Smooth muscle cell (in vitro differentiated cells): ENCODE measurements around the gene KRT77. TPM values are rescaled to one million over a fixed set of nuclear protein-coding genes. Genes with fewer than 3 reads are reported as not detected.

Source experiments
- polyA plus RNA-seq: library from polyadenylated mRNA; unstranded; fragments of >200 nt; fragmentation: Nextera tagmentation; extraction: Ambion mirVana; gene quantifications from 2 replicates; pipeline ENCODE4 v1.2.1, GENCODE V29; 2016
- total RNA-seq: library from RNA; depleted of rRNA; stranded (reverse); fragments of >200 nt; gene quantifications from 2 replicates; pipeline ENCODE4 v1.2.3, GENCODE V29; 2014

KRT77 gene
- total and polyA plus RNA-seq, 2 experiments from 2014 or later = 3.8 TPM; not detected in 1

Other genes with a start within 250 kb of the KRT77 start
- 30.2 and 32.6 TPM in 2 replicates for gene KRT6C, start 229.7 kb downstream of the KRT77 start, total RNA-seq
- 22.0 and 26.5 TPM in 2 replicates for gene KRT6C, start 229.7 kb downstream of the KRT77 start, polyA plus RNA-seq
- 985 and 1,128 TPM in 2 replicates for gene KRT6A, start 210.3 kb downstream of the KRT77 start, total RNA-seq
- 460 and 992 TPM in 2 replicates for gene KRT6A, start 210.3 kb downstream of the KRT77 start, polyA plus RNA-seq
- 152 and 209 TPM in 2 replicates for gene KRT5, start 183.1 kb downstream of the KRT77 start, total RNA-seq
- gene KRT5, start 183.1 kb downstream of the KRT77 start, polyA plus RNA-seq = 67.2 and 198 TPM in 2 replicates
- gene KRT71, start 150.4 kb downstream of the KRT77 start, total RNA-seq = not detected in 2 replicates
- gene KRT71, start 150.4 kb downstream of the KRT77 start, polyA plus RNA-seq = not detected in 2 replicates
- gene KRT74, start 129.7 kb downstream of the KRT77 start, total RNA-seq = 0.22 TPM in 1 of 2 replicates, not detected in the other
- not detected in 2 replicates for gene KRT74, start 129.7 kb downstream of the KRT77 start, polyA plus RNA-seq
- not detected in 2 replicates for gene KRT72, start 102.1 kb downstream of the KRT77 start, total RNA-seq
- not detected in 2 replicates for gene KRT72, start 102.1 kb downstream of the KRT77 start, polyA plus RNA-seq
- not detected in 2 replicates for gene KRT73, start 85.0 kb downstream of the KRT77 start, total RNA-seq
- gene KRT73, start 85.0 kb downstream of the KRT77 start, polyA plus RNA-seq = not detected in 2 replicates
- gene KRT2, start 51.3 kb downstream of the KRT77 start, total RNA-seq = not detected in 2 replicates
- not detected in 2 replicates for gene KRT2, start 51.3 kb downstream of the KRT77 start, polyA plus RNA-seq
- gene KRT1, start 23.1 kb downstream of the KRT77 start, total RNA-seq = 11.1 and 13.5 TPM in 2 replicates
- gene KRT1, start 23.1 kb downstream of the KRT77 start, polyA plus RNA-seq = 3.1 and 5.6 TPM in 2 replicates
- not detected in 2 replicates for gene KRT76, start 73.8 kb upstream of the KRT77 start, total RNA-seq
- gene KRT76, start 73.8 kb upstream of the KRT77 start, polyA plus RNA-seq = not detected in 2 replicates
- not detected in 2 replicates for gene KRT3, start 92.6 kb upstream of the KRT77 start, total RNA-seq
- not detected in 2 replicates for gene KRT3, start 92.6 kb upstream of the KRT77 start, polyA plus RNA-seq
- gene KRT4, start 110.6 kb upstream of the KRT77 start, total RNA-seq = 0.45 TPM in 1 of 2 replicates, not detected in the other
- not detected in 2 replicates for gene KRT4, start 110.6 kb upstream of the KRT77 start, polyA plus RNA-seq
- gene KRT79, start 130.8 kb upstream of the KRT77 start, total RNA-seq = 0.85 and 3.4 TPM in 2 replicates
- 4.1 and 5.5 TPM in 2 replicates for gene KRT79, start 130.8 kb upstream of the KRT77 start, polyA plus RNA-seq
- 1.2 and 2.7 TPM in 2 replicates for gene KRT78, start 145.5 kb upstream of the KRT77 start, total RNA-seq
- 1.6 TPM in 1 of 2 replicates, not detected in the other for gene KRT78, start 145.5 kb upstream of the KRT77 start, polyA plus RNA-seq
- gene KRT8, start 201.6 kb upstream of the KRT77 start, total RNA-seq = 694 and 929 TPM in 2 replicates
- gene KRT8, start 201.6 kb upstream of the KRT77 start, polyA plus RNA-seq = 1,025 and 2,331 TPM in 2 replicates
- gene KRT18, start 245.6 kb upstream of the KRT77 start, total RNA-seq = 477 and 663 TPM in 2 replicates
- gene KRT18, start 245.6 kb upstream of the KRT77 start, polyA plus RNA-seq = 894 and 2,163 TPM in 2 replicates